Tongue (tissue), 2 donors: Measurements from ENCODE around the gene XYLB. TPM values are rescaled to one million over a fixed set of nuclear protein-coding genes. Genes with fewer than 3 reads are reported as not detected.
"Not testable (repeated sequence)": the region's sequence is repeated elsewhere in the genome, so short reads cannot be mapped to it uniquely, and the experiment has no call there.

Experiments
- DNase-seq: peaks from one replicate; pipeline ENCODE4 v3.0.0-alpha.2; 2015
- total RNA-seq: library from RNA; depleted of rRNA; stranded (reverse); fragments of >200 nt; gene quantifications from one replicate; pipeline ENCODE4 v1.2.3, GENCODE V29; 2014

Gene XYLB
- total RNA-seq, 1 donor from 2014 or later: 3.6 TPM

DNA sequence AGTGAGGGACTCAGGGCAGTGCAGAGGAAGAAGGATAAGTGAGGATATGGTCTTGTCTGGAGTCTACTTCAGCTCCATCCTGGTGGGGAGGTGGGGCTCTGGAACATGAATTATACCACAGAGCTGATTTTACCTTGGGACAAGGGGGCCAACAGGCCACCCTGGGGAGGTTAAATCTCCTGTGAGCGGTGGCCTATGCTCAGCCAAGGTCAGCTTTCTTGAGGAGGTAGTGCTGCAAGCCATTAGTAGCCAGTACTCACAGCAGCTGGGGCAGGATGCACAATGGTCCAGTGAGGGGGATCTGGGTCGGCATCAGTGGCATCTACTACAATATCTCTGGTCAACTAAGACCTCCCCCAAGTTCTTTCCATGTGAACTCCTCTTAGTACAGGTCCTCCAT, 49.7 kb downstream of the XYLB start:
- DNase-seq: no peak

DNA sequence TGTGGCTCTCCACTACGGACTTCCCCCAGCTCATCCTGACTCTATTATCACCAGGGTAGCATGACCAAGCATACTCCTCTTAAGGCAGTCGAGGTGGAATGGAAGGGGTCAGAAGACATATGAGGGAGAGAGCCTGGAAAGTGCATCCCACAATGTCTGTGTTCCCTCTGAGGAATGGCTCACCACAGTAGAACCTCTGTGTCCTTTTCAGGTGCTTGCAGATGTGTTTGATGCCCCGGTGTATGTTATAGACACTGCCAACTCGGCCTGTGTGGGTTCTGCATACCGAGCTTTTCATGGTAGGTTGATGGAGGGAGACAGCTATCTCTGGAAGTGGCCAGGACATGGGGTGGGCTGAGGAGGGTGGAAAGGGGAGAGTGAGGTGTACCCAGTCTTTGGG, 50.3 kb downstream of the XYLB start:
- no peak for DNase-seq

DNA sequence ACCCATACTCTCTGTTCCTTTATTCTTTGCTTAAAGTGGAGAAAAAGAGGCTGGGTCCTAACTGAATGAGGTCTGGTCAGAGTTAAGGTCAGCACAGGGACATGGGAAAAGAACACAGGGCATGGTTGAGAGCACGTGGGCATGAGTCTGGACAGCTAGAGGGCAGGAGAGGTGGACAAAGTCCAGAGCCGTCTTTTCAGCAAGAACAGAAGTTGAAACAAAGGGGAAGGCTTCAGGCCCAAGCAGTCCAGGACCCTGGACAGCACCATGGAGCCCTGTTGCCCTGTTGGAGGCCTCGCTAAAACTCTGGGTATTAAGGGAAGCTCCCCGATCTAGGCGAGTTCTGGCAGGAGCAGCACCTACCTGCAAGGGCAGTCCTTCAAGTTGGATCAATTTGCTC, 50.7 kb downstream of the XYLB start:
- DNase-seq: peak; percentile 73

DNA sequence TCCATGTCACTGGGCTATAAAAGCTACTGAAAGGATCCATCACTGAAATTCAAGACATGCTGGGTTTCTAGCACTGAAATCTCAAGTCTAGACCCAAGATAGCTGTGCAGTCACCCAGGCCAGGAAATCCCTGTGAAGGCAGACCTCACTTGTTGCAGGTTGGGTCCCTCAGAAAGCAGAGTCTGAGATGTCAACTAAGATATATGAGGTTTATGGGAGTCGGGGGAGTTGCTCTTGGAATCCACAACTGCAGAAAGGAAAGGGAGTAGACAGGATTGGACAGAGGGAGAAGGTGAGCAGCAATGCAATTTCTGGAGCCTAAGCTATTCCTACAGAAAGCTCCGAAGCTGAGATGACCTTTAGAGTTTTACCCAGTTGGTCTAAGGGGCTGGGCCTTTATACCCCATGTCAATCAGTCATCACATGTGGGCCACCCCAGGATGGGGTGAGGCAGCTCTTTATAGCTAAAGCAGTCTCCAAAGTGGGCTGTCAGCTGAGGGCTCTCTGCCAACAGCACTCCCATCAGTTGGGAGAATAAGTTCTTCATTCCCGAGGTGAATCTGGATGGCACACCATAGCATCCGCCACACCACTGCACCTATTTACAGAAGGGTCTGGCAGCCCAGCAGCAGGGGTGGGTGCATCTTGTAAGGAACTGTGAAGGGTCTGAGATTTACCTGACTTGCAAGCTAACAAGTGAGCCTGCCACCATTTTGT, 54.8 kb downstream of the XYLB start:
- no peak for DNase-seq

DNA sequence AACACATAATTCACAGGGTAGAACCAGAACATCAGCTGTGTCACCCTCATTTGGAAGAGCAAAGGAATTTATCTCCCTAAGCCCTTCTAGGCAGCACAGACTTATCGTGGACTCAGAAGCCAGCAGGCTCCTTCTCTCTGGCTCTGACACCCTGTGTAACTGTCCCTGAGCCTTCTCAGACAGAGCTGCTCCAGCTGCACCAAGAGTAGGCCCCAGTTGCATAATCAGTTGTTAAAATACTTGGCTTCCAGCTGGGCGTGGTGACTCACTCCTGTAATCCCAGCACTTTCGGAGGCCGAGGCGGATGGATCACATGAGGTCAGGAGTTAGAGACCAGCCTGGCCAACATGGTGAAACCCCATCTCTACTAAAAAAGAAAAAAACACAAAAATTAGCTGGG, 57.7 kb downstream of the XYLB start:
- no peak for DNase-seq

DNA sequence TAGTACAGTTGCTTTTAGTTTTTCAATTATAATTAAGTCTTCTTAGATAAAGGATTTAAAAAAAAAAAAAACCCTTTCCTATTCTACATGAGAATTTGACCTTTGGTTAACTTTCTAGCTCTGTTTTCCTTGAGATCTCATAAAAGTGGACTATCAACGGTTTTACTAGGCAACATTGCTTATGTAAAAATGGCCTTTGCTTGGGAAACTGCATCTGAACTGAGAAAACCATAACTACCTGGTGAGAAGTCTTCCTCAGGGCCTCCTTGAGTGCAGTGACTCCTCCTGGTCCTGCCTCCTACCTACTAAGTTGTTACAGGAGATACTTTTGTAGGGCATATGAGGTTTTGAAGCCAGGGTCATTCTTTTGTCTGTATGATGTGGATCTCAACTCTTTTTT, 65.0 kb downstream of the XYLB start:
- DNase-seq: no peak

DNA sequence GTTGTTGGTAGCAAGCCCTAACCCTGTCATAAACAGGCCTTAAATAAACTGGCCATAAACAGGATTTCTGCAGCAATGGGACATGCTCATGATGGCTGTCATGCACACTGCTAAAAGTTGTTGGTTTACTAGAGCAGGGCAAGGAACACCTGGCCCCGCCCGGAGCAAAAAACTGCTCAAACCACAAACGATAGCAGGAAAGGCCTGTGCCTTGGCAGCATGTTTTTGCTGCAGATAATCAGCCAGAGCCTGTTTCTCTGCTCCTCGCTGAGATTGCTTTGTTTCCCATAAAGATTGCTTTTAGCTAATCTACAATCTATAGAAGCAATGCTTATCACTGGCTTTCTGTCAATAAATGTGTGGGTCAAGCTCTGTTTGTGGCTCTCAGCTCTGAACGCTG, 74.2 kb downstream of the XYLB start:
- DNase-seq: not testable (repeated sequence)

DNA sequence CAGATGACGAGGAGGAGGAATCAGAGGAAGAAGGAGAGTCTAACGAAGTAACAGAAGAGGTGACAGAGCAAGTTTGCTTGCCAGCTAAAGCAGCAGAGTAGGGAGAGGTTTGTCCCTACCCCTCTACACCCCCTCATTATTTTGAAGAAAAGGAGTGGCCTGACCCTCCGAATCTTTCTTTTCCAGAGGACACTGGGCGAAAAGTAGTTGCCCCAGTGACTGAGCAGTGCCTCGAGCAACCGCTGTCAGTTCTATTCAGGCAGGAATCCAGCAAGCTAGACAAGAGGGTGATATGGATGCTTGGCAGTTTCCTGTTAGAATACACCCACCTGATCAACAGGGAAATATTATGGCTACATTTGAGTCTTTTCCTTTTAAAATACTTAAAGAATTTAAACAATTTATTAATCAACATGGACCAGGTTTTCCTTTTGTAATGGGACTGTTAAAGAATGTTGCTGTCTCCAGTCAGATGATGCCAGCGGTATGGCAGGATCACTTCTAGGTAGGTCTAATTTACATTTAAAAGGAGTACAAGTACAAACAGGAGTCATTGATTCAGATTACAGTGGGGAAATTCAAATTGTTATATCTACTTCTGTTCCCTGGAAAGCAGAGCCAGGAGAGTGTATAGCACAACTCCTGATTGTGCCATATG, 75.2 kb downstream of the XYLB start:
- DNase-seq: no peak

DNA sequence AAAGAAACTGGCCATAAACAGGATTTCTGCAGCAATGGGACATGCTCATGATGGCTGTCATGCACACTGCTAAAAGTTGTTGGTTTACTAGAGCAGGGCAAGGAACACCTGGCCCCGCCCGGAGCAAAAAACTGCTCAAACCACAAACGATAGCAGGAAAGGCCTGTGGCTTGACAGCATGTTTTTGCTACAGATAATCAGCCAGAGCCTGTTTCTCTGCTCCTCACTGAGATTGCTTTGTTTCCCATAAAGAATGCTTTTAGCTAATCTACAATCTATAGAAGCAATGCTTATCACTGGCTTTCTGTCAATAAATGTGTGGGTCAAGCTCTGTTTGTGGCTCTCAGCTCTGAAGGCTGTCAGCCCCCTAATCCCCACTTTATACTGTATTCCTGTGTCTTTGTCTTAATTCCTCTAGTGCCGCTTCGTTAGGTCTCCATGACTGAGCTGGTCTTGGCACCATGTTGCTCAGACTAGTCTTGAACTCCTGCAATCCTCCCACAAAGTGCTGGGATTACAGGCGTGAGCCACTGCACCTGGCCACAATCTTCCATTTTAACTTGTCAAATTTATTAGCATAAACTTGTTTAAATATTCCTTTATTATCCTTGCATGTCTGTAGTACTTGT, 80.3 kb downstream of the XYLB start:
- DNase-seq: not testable (repeated sequence)

DNA sequence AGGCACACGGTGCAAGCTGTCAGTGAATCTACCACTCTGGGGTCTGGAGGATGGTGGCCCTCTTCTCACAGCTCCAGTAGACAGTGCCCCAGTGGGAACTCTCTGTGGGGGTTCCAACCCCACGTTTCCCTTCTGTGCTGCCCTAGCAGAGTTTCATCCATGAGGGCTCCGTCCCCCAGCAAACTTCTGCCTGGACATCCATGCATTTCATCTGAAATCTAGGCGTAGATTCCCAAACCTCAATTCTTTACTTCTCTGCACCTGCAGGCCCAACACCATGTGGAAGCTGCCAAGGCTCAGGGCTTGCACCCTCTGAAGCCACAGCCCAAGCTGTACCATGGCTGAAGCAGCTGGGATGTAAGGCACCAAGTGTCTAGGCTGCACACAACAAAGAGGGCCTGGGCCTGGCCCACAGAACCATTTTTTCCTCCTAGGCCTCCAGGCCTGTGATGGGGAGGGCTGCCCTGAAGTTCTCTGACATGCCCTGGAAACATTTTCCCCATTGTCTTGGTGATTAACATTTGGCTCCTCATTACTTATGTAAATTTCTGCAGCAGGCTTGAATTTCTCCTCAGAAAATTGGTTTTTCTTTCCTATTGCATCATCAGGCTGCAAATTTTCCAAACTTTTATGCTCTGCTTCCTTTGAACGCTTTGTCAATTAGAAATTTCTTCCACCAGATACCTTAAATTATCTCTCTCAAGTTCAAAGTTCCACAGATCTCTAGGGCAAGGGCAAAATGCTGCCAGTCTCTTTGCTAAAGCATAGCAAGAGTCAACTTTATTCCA, 86.5 kb downstream of the XYLB start:
- not testable (repeated sequence) for DNase-seq

DNA sequence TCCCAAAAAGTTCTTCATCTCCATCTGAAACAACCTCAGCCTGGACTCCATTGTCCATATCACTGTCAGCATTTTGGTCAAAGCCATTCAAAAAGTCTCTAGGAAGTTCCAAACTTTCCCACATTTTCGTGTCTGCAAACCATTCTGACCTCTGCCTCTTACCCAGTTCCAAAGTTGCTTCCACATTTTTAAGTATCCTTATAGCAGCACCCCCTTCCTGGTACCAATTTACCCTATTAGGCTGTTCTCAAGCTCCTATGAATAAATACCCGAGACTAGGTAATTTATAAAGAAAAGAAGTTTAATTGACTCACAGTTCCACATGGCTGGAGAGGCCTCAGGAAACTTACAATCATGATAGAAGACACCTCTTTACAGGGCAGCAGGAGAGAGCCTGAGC, 87.1 kb downstream of the XYLB start:
- DNase-seq: not testable (repeated sequence)

DNA sequence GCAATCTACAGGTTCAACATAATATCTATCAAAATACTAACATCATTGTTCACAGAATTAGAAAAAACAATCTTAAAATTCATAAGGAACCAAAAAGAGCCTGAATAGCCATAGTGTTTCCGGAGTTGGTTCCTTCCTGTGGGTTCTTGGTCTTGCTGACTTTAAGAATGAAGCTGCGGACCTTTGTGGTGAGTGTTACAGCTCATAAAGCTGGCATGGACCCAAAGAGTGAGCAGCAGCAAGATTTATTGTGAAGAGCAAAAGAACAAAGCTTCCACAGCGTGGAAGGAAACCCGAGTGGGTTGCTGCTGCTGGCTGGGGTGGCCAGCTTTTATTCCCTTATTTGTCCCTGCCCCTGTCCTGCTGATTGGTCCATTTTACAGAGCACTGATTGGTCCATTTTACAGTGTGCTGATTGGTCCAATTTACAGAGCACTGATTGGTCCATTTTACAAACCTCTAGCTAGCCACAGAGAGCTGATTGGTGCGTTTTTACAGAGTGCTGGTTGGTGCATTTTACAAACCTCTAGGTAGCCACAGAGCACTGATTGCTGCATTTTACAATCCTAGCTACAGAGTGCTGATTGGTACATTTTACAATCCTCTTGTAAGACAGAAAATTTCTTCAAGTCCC, 92.0 kb downstream of the XYLB start:
- DNase-seq: not testable (repeated sequence)

DNA sequence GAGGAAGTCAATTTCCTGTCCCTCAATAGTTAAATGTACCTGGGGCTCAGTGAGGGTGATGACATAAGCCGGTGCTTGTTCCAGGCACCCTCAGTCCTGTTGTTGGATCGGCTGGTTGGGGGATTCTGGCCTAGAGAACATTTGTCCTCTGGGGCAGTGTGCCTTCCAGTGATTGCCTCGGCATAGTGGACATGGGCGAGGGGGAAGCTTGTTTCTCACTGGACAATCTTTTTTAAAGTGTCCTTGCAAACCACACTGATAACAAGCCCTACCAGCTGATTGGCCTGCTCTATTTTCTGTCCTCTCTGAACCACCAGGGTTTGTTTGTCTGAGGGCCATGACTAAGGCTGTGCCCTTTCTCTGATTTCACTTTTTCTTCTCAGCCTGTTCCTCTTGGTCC, 96.6 kb downstream of the XYLB start:
- DNase-seq: not testable (repeated sequence)

DNA sequence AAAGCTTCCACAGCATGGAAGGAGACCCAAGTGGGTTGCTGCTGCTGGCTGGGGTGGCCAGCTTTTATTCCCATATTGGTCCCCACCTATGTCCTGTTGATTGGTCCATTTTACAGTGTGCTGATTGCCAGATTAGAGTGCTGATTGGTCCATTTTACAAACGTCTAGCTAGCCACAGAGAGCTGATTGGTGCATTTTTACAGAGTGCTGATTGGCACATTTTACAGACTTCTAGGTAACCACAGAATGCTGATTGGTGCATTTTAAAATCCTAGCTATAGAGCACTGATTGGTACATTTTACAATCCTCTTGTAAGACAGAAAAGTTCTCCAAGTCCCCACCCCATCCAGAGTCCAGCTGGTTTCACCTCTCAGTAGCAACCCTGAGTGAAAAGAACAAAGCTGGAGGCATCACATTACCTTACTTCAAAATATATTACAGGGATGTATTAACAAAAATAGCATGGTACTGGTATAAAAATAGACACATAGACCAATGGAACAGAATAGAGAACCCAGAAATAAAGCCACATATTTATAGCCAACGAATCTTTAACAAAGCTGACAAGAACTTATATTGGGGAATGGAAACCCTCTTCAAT, 99.6 kb downstream of the XYLB start:
- DNase-seq: no peak

DNA sequence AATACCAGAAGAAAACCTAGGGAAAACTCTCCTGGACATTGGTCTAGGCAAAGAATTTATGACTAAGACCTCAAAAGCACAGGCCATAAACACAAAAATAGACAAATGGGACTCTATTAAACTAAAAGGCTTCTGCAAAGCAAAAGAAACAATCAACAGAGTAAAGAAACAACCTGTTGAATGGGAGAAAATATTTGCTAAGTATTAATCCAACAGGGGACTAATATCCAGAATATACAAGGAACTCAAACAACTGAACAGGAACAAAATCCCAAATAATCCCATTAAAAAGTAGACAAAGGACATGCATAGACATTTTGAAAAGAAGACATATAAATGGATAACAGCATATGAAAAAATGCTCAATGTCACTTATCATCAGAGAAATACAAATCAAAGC, 100.2 kb downstream of the XYLB start:
- DNase-seq: no peak

DNA sequence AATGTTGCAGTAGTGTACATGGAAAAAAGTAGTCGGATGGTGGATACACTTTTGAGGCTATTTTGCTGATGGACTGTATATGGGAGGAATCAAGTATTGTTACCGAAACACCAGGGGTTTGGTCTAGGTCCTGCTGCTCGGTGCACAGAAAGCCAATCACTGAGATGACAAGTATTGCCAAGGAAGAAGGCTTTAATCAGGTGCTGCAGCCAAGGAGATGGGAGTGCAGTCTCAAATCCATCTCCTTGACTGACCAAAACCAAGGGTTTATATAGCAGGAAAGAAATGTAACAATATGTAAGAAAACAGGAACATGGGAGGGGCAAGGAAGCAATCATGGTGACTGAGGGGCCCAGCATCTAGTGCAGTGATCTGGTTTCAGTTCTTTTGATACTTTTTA, 104.3 kb downstream of the XYLB start:
- no peak for DNase-seq

DNA sequence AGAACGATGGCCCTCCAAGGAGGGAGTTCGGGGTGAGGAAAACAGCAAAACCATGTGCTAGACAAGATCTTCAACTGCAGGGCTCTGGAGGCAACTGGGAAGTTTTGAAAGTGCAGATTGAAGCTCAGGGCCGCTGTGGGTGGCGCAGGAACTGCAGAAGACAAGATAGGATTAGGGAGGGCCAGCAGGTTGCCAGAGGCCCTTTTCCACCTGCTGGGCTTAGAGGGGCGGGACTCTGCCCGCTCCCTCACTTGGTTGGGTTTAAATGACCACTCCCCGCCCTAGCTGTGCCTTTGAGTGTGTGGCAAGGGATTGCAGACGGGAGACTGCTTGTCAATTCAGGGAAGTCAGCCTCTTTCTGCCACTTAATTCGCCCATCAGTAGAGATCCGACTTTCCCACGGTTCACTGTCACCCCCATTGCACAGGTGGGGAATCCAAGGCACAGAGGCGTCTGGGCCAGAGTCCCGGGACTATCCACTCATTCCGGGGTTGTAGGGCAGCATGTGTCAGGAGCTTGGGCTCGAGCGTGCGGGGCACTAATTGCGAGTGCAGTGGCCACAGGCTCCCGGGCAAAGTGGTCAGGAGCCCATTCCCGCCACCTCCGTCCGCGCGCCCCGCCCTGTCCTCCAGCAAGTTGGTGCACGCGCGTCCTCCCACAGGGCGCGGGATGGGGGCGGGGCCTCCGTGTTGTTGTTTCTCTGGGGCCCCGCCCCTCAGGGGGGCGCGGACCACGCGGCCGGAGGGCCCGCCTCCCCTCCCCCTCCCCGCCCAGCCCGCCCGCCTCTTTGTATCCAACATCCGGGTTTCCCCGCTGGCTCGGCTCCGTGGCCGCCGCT, 106.7 kb downstream of the XYLB start, which contains the start of gene ACVR2B:
Gene ACVR2B, plus strand, starts transcription at position 816 of the 838 bp plus-strand sequence. CDS start 433 bp downstream, outside the sequence.
- DNase-seq: peak; percentile 95

DNA sequence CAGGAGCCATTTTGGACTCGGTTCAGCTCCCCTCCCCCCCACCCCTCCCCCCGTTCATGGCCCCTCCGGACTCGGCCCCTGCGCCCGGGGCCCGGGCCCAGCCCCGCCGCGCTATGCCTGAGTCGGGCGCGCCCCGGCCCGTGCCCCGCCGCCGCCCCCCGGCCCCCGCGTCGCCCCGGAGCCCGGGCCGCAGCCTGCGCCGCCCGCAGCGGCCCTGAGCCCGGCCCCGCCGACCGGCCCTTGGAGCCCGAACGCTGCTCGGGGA, 107.3 kb downstream of the XYLB start:
- no peak for DNase-seq

DNA sequence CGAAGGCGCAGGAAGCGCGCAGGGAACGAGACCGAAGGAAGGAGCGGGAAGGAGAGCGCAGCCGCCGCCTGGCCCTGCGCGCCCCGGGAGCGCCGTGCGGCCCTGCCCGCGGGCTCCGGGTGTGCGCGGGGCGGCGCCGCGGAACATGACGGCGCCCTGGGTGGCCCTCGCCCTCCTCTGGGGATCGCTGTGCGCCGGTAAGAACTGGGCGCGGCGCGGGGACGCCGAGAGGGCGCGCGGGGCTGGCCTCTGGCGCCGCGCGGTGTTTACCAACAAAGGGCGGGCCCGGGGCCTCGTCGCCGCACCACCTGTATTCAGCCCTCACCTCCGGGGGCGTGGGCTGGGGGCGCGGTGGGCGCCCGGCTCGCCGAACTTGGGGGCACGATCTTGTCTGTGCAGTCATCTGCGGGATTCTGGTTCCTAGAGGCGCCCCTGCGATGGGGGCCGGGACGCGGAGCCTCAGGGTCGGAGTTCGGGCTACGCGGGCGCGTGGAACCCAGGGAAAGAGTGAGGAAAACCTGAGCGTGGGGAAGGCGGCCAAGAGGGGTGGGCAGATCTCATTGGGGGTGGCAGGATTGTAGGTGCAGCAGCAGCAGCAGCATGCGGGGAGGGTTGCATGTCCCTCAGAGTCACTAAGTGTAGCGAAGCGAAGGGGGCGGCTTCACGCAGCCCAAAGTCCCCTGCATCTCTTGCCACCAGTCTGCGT, 107.7 kb downstream of the XYLB start:
- peak; percentile 47 for DNase-seq

DNA sequence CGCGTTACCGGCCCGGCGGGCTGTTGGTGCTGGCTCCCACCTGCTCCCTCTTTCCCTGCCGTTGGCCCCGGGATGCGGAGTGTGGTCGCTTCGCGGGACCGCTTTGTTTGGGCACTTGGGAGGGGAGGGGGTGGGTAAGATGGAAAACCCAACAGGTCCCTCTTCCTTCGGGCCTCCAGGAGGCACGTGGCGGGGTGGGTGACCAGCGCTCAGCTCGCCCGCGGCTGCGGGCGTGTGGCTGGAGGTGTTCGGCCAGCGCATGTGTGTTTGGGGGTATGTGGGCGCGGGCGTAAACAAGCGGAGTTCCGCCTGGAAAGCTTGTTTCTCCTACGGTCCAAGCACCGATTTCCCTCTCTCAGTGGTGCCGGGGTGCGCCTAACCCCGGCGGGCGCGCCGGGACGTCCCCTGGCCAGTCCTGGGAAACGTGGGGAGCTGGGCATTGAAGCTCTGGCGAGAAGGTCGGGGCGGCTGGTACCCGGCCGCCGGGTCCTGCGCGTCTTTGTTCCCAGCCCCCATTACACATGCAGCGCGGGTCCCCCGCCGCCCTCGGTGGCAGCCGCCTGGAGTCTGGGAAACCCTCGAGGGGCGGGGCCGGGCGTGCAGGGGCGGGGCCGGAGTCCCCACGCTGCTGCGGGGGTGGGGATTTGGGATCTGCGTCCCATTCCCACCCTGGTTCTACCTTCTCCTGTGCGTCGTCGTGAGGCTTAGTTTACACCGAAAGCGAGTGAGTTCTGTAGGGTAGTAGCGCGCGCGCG, 108.5 kb downstream of the XYLB start:
- peak; percentile 90 for DNase-seq
